Testis (tissue), 2 donors: Measurements from ENCODE around the gene CDON.

Source experiments
- POLR2A ChIP-seq: fragments of 450-650 bp; IDR thresholded peaks from one replicate; pipeline ENCODE4 v1.6.1; 2017; ENCODE audit warnings: antibody characterized with exemption, mild to moderate bottlenecking, moderate library complexity
- TF ChIP-seq, protein P1 (sequence below), 3 experiments: fragments of 450-650 bp in 2 of 3; fragments of 200-600 bp in 1 of 3; sonication (generic) in 1 of 3; IDR thresholded peaks; one replicate each; pipeline ENCODE4 v1.5.1; 2016 to 2019; ENCODE audit warnings: antibody characterized with exemption in 3 of 3, mild to moderate bottlenecking in 2 of 3, moderate library complexity in 1 of 3

DNA sequence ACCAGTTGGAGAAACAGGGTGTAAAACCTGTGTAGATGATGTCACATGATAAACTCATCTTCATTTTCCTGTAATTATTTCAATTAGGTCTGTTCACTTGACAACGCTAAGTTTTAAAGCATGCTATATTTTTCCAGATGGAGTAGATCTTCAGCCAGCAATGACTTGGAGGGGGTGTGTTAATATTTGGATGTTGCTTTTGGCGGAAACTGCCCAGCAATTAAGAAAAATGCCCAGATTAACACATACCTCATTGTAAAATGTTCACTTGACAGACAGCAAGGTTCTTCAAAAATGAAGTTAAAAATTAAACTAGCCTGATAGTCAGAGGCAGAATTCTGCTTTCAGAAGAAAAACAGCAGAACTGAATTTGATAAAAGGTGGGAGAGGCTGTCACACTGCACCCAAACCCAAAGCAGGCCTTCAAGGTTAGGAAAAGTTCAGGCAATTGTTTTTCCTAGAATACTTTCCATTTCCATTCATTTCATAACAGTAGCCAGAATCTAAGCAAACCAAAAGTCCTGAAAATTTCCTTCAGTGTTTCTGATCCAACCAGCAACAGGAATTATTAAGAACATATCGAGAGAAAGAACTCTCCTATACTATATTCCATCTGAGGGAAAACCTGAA lies 83.8 kb downstream of the CDON start:
- TF ChIP-seq, protein P1, sequence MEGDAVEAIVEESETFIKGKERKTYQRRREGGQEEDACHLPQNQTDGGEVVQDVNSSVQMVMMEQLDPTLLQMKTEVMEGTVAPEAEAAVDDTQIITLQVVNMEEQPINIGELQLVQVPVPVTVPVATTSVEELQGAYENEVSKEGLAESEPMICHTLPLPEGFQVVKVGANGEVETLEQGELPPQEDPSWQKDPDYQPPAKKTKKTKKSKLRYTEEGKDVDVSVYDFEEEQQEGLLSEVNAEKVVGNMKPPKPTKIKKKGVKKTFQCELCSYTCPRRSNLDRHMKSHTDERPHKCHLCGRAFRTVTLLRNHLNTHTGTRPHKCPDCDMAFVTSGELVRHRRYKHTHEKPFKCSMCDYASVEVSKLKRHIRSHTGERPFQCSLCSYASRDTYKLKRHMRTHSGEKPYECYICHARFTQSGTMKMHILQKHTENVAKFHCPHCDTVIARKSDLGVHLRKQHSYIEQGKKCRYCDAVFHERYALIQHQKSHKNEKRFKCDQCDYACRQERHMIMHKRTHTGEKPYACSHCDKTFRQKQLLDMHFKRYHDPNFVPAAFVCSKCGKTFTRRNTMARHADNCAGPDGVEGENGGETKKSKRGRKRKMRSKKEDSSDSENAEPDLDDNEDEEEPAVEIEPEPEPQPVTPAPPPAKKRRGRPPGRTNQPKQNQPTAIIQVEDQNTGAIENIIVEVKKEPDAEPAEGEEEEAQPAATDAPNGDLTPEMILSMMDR (IDR thresholded peaks at IDR 0.05), result no peak
- TF ChIP-seq POLR2A, result no peak
